A549 (cell line): ENCODE results near the gene SH2B2. TPM values are rescaled to one million over a fixed set of nuclear protein-coding genes. Genes with fewer than 3 reads are reported as not detected.

Experiments
- ATAC-seq, 2 experiments: fragments of 200-7000 bp in 1 of 2; fragments of >200 bp in 1 of 2; cut with Nextera tagmentation in 1 of 2; cut with Tn5 transposase in 1 of 2; 3 replicates each; pipeline versions ENCODE4 v1.8.0 to v1.9.1; 2018 to 2020; ENCODE audit warnings: mild to moderate bottlenecking in 1 of 2, moderate library complexity in 1 of 2
- CTCF ChIA-PET: fragments of 300-600 bp; sonication (Branson Sonifier 250); formaldehyde crosslinking; extraction: SDS; loops from one replicate; lab custom pipeline; 2021; ENCODE audit warnings: antibody characterized with exemption, inconsistent platforms; lab: Yijun Ruan, JAX
- POLR2A ChIA-PET: fragments of 350-600 bp; formaldehyde crosslinking; extraction: SDS; loops from one replicate; lab custom pipeline; 2021; ENCODE audit warnings: antibody characterized with exemption, inconsistent platforms; lab: Yijun Ruan, JAX
- DNase-seq, 2 experiments: peaks; one replicate each; pipeline versions ENCODE4 v3.0.0 to v3.0.0-alpha.2; 2011 to 2016; ENCODE audit warnings: low read depth in 1 of 2, low spot score in 1 of 2
- FAIRE-seq: peaks from 2 replicates; lab custom pipeline; 2011; peaks lifted over from hg19 to GRCh38; lab: Jason Lieb, UNC
- H3K27ac ChIP-seq, 2 experiments: fragments of >200 bp; sonication (Bioruptor Twin); formaldehyde crosslinking; 3 replicates each; pipeline ENCODE4 v1.5.1; 2016 to 2017
- H3K4me1 ChIP-seq: fragments of >200 bp; sonication (Bioruptor Twin); formaldehyde crosslinking; 3 replicates; pipeline ENCODE4 v1.6.1; 2016
- H3K4me2 ChIP-seq: fragments of >200 bp; sonication (Bioruptor Twin); formaldehyde crosslinking; 3 replicates; pipeline ENCODE4 v1.6.1; 2016
- H3K4me3 ChIP-seq: fragments of >200 bp; sonication (Bioruptor Twin); formaldehyde crosslinking; 3 replicates; pipeline ENCODE4 v1.5.1; 2016
- H3K9me3 ChIP-seq: fragments of >200 bp; sonication (Bioruptor Twin); formaldehyde crosslinking; 3 replicates; pipeline ENCODE4 v1.6.1; 2016
- CEBPB ChIP-seq, 2 experiments: fragments of >200 bp in 1 of 2; sonication (Bioruptor Twin) in 1 of 2; formaldehyde crosslinking in 1 of 2; IDR thresholded peaks; 2 replicates each; pipeline ENCODE4 v1.6.1; 2012 to 2016
- FOSB ChIP-seq: fragments of 250-450 bp; sonication (Bioruptor Pico); IDR thresholded peaks from 2 replicates; pipeline ENCODE4 v1.5.0; 2020; ENCODE audit warnings: mild to moderate bottlenecking, moderate library complexity
- GATA3 ChIP-seq: IDR thresholded peaks from 2 replicates; pipeline ENCODE4 v1.6.1; 2012; ENCODE audit warnings: borderline replicate concordance
- HOXA7 ChIP-seq: fragments of 250-450 bp; sonication (Bioruptor Pico); IDR thresholded peaks from 2 replicates; pipeline ENCODE4 v1.5.0; 2020; ENCODE audit warnings: mild to moderate bottlenecking, moderate library complexity
- JUNB ChIP-seq: fragments of >200 bp; sonication (Bioruptor Twin); formaldehyde crosslinking; IDR thresholded peaks from 2 replicates; pipeline ENCODE4 v1.6.1; 2016
- KDM1A ChIP-seq: fragments of 200-600 bp; sonication (generic); IDR thresholded peaks from 2 replicates; pipeline ENCODE4 v1.6.1; 2016; ENCODE audit warnings: low read depth, mild to moderate bottlenecking
- KDM5A ChIP-seq: fragments of 200-600 bp; sonication (generic); IDR thresholded peaks from 2 replicates; pipeline ENCODE4 v1.6.1; 2016; ENCODE audit warnings: antibody characterized with exemption, mild to moderate bottlenecking
- NPAS2 ChIP-seq: fragments of 250-450 bp; sonication (Bioruptor Pico); IDR thresholded peaks from 2 replicates; pipeline ENCODE4 v1.8.0; 2022; ENCODE audit warnings: mild to moderate bottlenecking, moderate library complexity, borderline replicate concordance
- NR3C1 ChIP-seq: fragments of >200 bp; sonication (Bioruptor Twin); formaldehyde crosslinking; IDR thresholded peaks from 3 replicates; pipeline ENCODE4 v1.6.1; 2017
- PHF8 ChIP-seq: fragments of 200-600 bp; sonication (generic); IDR thresholded peaks from 2 replicates; pipeline ENCODE4 v1.6.1; 2016; ENCODE audit warnings: low read depth, mild to moderate bottlenecking, antibody characterized with exemption, moderate library complexity, borderline replicate concordance
- RAD21 ChIP-seq, 2 experiments: fragments of >200 bp in 1 of 2; sonication (Bioruptor Twin) in 1 of 2; formaldehyde crosslinking in 1 of 2; IDR thresholded peaks in 1 of 2; conservative IDR thresholded peaks in 1 of 2; 2 replicates in 1 of 2; 3 replicates in 1 of 2; pipeline ENCODE4 v1.6.1; 2012 to 2018; ENCODE audit warnings: inconsistent platforms in 1 of 2
- ZFP36 ChIP-seq: fragments of 450-650 bp; IDR thresholded peaks from 2 replicates; pipeline ENCODE4 v1.6.1; 2014; ENCODE audit warnings: borderline replicate concordance; ENCODE audit not compliant: partially characterized antibody
- WGBS: methylation state at CpG from one replicate; pipeline ENCODE4 v1.1.6; 2017; ENCODE audit errors: missing lambda C conversion rate; 5-methylcytosine and 5-hydroxymethylcytosine counted together
- polyA plus RNA-seq, 4 experiments: library from polyadenylated mRNA; depleted of rRNA in 3 of 4; stranded (reverse); fragments of >200 nt; fragmentation: RNase III in 1 of 4; extraction: RNeasy Plus Mini Kit Qiagen cat#74134 plus additional on column Dnase treatment in 1 of 4; gene quantifications; 2 replicates in 3 of 4; 3 replicates in 1 of 4; pipeline ENCODE4 v1.2.3, GENCODE V29; 2011 to 2017
- TF ChIP-seq, protein P1 (sequence below): IDR thresholded peaks from 2 replicates; pipeline ENCODE4 v1.6.1; 2012
- TF ChIP-seq, protein P2 (sequence below): fragments of >200 bp; sonication (Bioruptor Twin); formaldehyde crosslinking; IDR thresholded peaks from 2 replicates; pipeline ENCODE4 v1.6.1; 2016
- TF ChIP-seq, protein P3 (sequence below): fragments of 200-600 bp; sonication (generic); IDR thresholded peaks from 2 replicates; pipeline ENCODE4 v1.6.1; 2016; ENCODE audit warnings: antibody characterized with exemption, mild to moderate bottlenecking, moderate library complexity

Gene SH2B2
- polyA plus RNA-seq, 2 of the 4 experiments (the other 2 are of a cell fraction), result 1.1 to 2.3 TPM

DNA sequence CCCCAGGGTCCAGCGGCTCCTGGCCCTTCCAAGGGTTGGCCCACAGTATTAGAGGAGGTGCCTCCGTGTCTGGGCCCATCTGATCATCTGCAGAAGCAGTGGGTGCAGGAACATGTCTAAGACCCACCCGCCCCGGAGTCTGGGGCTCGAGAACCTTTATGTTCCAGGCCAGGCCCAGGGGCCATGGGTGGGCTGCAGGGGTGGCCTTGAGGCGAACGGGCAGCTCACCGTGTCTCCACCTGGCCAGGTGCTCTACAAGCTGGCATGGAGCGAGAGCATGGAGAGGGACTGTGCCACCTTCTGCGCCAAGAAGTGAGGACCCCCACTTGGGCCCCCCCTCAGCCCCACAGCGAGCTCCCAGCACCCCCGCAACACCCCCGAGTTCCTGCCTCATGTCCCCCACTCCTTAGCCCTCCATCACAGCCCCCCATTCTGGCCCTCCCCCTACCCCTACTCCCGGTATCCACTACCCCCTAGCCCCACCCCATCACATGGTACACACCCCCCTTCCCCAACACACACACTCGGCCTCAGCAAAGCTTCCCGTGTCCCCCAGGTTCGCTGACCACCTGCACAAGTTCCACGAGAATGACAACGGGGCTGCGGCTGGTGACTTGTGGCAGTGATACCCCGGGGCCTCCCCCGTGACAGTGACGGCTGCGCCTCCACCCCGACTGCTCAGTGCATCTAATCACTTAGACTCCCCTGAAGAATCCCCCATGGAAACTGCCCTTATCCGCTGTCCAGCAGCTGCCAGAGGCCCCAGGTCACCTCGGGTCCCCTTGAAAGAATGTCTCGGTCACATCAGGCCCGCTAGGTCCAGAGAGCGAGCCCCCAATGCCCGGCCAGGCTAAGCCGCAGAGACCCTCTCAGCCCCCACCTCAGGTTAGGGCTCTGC, 4.0 kb upstream of the SH2B2 start:
- ChIA-PET CTCF (interaction anchor here (0.6 to 6.4 kb wide), 7 partner anchors 10 to 740 kb away, joined by 3 to 78 read pairs (median 5); no protein-coding TSS in a partner anchor), POLR2A (no interaction called here)

DNA sequence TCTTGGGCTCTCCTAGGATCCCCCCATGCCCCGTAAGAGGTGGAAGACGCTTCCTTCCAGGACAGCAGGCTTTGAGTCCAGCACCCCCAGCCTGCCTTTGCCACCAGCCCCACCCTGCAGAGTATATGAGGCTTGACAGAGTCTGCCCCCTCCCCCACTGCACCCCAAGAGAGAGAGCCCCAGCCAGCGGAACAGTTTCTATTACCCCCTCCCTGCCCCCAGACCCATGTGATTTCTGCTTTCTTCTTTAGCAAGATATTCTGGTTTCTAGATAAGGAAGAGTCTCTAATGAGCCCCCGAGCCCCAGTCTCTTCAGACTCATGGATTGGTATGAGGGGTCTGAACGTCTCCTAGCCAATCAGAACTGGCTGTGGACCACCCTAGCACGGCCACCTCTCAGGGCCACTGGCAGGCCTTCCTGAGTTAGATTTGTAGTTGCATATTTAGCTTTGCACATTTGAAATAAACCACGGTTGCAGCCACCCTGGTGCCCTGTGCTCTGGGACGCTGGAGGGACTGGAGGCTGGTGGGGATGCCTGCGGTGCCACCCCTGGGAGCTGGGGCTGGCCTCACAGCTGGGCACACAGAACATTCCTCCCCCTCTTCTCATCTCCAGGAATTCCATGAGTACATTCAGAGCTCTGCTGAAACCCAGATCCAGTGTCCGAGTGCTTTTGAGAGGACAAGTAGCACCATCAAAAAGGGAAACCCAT, 3.0 kb upstream of the SH2B2 start:
- no peak for TF ChIP-seq PHF8
- TF ChIP-seq NPAS2 (CRISPR knock-in tag), result no peak
- no peak for TF ChIP-seq HOXA7 (CRISPR knock-in tag)
- TF ChIP-seq GATA3, result no peak
- TF ChIP-seq JUNB, result no peak
- TF ChIP-seq, protein P1, sequence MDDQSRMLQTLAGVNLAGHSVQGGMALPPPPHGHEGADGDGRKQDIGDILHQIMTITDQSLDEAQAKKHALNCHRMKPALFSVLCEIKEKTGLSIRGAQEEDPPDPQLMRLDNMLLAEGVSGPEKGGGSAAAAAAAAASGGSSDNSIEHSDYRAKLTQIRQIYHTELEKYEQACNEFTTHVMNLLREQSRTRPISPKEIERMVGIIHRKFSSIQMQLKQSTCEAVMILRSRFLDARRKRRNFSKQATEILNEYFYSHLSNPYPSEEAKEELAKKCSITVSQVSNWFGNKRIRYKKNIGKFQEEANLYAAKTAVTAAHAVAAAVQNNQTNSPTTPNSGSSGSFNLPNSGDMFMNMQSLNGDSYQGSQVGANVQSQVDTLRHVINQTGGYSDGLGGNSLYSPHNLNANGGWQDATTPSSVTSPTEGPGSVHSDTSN, result no peak
- TF ChIP-seq, protein P2, sequence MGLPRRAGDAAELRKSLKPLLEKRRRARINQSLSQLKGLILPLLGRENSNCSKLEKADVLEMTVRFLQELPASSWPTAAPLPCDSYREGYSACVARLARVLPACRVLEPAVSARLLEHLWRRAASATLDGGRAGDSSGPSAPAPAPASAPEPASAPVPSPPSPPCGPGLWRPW, result no peak
- TF ChIP-seq KDM5A, result no peak
- TF ChIP-seq FOSB (CRISPR knock-in tag), result no peak
- no peak for TF ChIP-seq RAD21 (conservative IDR thresholded peaks at IDR 0.05 in 1 of 2, IDR thresholded peaks at IDR 0.05 in 1 of 2)
- TF ChIP-seq, protein P3, sequence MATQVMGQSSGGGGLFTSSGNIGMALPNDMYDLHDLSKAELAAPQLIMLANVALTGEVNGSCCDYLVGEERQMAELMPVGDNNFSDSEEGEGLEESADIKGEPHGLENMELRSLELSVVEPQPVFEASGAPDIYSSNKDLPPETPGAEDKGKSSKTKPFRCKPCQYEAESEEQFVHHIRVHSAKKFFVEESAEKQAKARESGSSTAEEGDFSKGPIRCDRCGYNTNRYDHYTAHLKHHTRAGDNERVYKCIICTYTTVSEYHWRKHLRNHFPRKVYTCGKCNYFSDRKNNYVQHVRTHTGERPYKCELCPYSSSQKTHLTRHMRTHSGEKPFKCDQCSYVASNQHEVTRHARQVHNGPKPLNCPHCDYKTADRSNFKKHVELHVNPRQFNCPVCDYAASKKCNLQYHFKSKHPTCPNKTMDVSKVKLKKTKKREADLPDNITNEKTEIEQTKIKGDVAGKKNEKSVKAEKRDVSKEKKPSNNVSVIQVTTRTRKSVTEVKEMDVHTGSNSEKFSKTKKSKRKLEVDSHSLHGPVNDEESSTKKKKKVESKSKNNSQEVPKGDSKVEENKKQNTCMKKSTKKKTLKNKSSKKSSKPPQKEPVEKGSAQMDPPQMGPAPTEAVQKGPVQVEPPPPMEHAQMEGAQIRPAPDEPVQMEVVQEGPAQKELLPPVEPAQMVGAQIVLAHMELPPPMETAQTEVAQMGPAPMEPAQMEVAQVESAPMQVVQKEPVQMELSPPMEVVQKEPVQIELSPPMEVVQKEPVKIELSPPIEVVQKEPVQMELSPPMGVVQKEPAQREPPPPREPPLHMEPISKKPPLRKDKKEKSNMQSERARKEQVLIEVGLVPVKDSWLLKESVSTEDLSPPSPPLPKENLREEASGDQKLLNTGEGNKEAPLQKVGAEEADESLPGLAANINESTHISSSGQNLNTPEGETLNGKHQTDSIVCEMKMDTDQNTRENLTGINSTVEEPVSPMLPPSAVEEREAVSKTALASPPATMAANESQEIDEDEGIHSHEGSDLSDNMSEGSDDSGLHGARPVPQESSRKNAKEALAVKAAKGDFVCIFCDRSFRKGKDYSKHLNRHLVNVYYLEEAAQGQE, result no peak
- no peak for TF ChIP-seq KDM1A
- no peak for TF ChIP-seq ZFP36
- ChIA-PET CTCF (interaction anchor here (0.7 to 6.4 kb wide), 5 partner anchors 12 to 697 kb away, joined by 3 to 78 read pairs (median 3); no protein-coding TSS in a partner anchor), POLR2A (interaction anchor here (0.6 to 0.7 kb wide), 2 partner anchors 107 to 681 kb away, joined by 4 to 5 read pairs; no protein-coding TSS in a partner anchor)
- no peak overlapping the region for H3K27ac ChIP-seq
- no peak overlapping the region for H3K4me2 ChIP-seq
- FAIRE-seq, result no peak
- DNase-seq, result no peak
- H3K9me3 ChIP-seq, result no peaks in the 10 kb centered on the region
- 71% methylated on average over 9 of the region's 10 CpGs for WGBS
- no peak for ATAC-seq
- H3K4me3 ChIP-seq, result no peak overlapping the region
- peaks cover 19% of the 10 kb centered on the region for H3K4me1 ChIP-seq

More for the DNA sequence above, 4.0 kb upstream of the SH2B2 start:
- no peak for DNase-seq
- H3K4me2 ChIP-seq, result no peak overlapping the region
- 85% methylated on average over 22 of the region's 32 CpGs for WGBS
- H3K27ac ChIP-seq, result no peak overlapping the region
- H3K4me3 ChIP-seq, result no peak overlapping the region
- ATAC-seq, result no peak
- TF ChIP-seq CEBPB (IDR thresholded peaks at IDR 0.05) (no peak), NR3C1 (no peak)
- FAIRE-seq, result no peak
- H3K9me3 ChIP-seq, result no peaks in the 10 kb centered on the region
- peaks cover 10% of the 10 kb centered on the region for H3K4me1 ChIP-seq
